ENCODE results near the gene CACNA2D2. TPM values are rescaled to one million over a fixed set of nuclear protein-coding genes. Genes with fewer than 3 reads are reported as not detected.

CACNA2D2 gene
- total and polyA plus RNA-seq, 2 of the 13 experiments (the other 11 are each of a cell fraction or from before 2014, with no cell fraction given), result not detected

- no peak for TF ChIP-seq ATRX (CRISPR knock-in tag; IDR thresholded peaks at IDR 0.05; ENCODE audit: borderline replicate concordance)
Observed at GRCh38 chr3:50382722-50383121, 120.7 kb downstream of the CACNA2D2 start (continued).

- H4K20me1 ChIP-seq (ENCODE audit: insufficient read depth, low read length), result no peaks in the 10 kb centered on the region
- TF ChIP-seq MAFG (CRISPR knock-in tag; IDR thresholded peaks at IDR 0.05) (no peak), ZNF878 (CRISPR knock-in tag; IDR thresholded peaks at IDR 0.05) (no peak), YY1 (IDR thresholded peaks at IDR 0.05; ENCODE audit: insufficient read depth, insufficient replicate concordance, low read depth, low read length) (no peak), REST (IDR thresholded peaks at IDR 0.05; ENCODE audit: borderline replicate concordance in 1 of 2, low read depth in 1 of 2, low read length in 2 of 2) (no peak), ZNF317 (CRISPR knock-in tag; IDR thresholded peaks at IDR 0.05) (no peak), ZNF432 (CRISPR knock-in tag; IDR thresholded peaks at IDR 0.05; ENCODE audit: borderline replicate concordance) (no peak), SP4 (CRISPR knock-in tag; IDR thresholded peaks at IDR 0.05) (no peak), AHR (CRISPR knock-in tag; IDR thresholded peaks at IDR 0.05) (no peak), ZNF414 (CRISPR knock-in tag; IDR thresholded peaks at IDR 0.05) (no peak), PRDM4 (CRISPR knock-in tag; IDR thresholded peaks at IDR 0.05; ENCODE audit: borderline replicate concordance) (no peak), ZBTB43 (CRISPR knock-in tag; conservative IDR thresholded peaks at IDR 0.05) (no peak)
- no peaks in the 10 kb centered on the region for H3K36me3 ChIP-seq (replicated peaks in 1 of 2; ENCODE audit: control insufficient read depth in 1 of 2, insufficient read depth in 2 of 2, low read length in 2 of 2)
- no peak overlapping the region for H3K9ac ChIP-seq (ENCODE audit: insufficient read depth, low read depth, low read length)
- H3K9me3 ChIP-seq (ENCODE audit: low read length), result no peaks in the 10 kb centered on the region
- ATAC-seq (no peak), FAIRE-seq (no peak), DNase-seq (ENCODE audit: low spot score) (no peak)
- ChIA-PET POLR2A (no interaction called here), CTCF (ENCODE audit: low intra/inter-chr PET ratio, low total read pairs) (no interaction called here)
- peaks cover 7 to 37% of the 10 kb centered on the region in 2 experiments for H3K27me3 ChIP-seq (ENCODE audit: control insufficient read depth in 1 of 2, insufficient read depth in 2 of 2, low read length in 2 of 2)
- in situ Hi-C loops (cut with HindIII; ENCODE audit: extremely low pct_ligation_motif_present, low pct_unique_long_range_greater_than_20kb), result no loop called here
- no TSS peak for BruUV-seq (replicated peaks)
- intact Hi-C loops (cut with micrococcal nuclease; ENCODE audit: unreplicated experiment), result no loop called here
- H3K27ac ChIP-seq (ENCODE audit: extremely low read length, insufficient read depth, low read length), result no peak overlapping the region
- H3K4me3 ChIP-seq (replicated peaks in 1 of 3; ENCODE audit: insufficient read depth in 1 of 3, low read depth in 2 of 3, low read length in 3 of 3), result no peak overlapping the region
- H3K4me2 ChIP-seq (ENCODE audit: low read depth, low read length), result no peak overlapping the region
- no peak overlapping the region for H2AFZ ChIP-seq (ENCODE audit: low read length)
- peaks cover 16% of the 10 kb centered on the region for H3K4me1 ChIP-seq (ENCODE audit: insufficient read depth, low read length)
- WGBS (ENCODE audit: low lambda C conversion rate), result no CpG with 5 or more reads among the region's 4 CpGs
- H3K79me2 ChIP-seq (ENCODE audit: insufficient read depth, low read length), result no peaks in the 10 kb centered on the region
Observed at GRCh38 chr3:50381383-50381782, 122.1 kb downstream of the CACNA2D2 start.

Data from HepG2 (cell line).